ENCODE measurements around the gene ABCD3.
"Not testable (repeated sequence)": the region's sequence is repeated elsewhere in the genome, so short reads cannot be mapped to it uniquely, and the experiment has no call there.

GRCh38 chr1:94372771-94373170, 45.4 kb upstream of the ABCD3 start:
- not testable (repeated sequence) for TF ChIP-seq CTCF (IDR thresholded peaks at IDR 0.05; ENCODE audit: insufficient read depth, low read depth, low read length); EZH2 (IDR thresholded peaks at IDR 0.05; ENCODE audit: insufficient read depth, low read length)

Measured in astrocyte (in vitro differentiated cells and primary cell).